Right ventricle myocardium superior (tissue), 1 donor: ENCODE results near the gene POLR1A. TPM values are rescaled to one million over a fixed set of nuclear protein-coding genes. Genes with fewer than 3 reads are reported as not detected.

Experiments used
- ATAC-seq: fragments of 200-7000 bp; cut with Tn5 transposase; one replicate; pipeline ENCODE4 v1.9.1; 2020; ENCODE audit warnings: mild to moderate bottlenecking; ENCODE audit not compliant: poor library complexity
- DNase-seq: peaks from one replicate; pipeline ENCODE4 v3.0.0-alpha.2; 2020
- intact Hi-C: fragments of 100-400 bp; cut with DNase I; formaldehyde crosslinking; loops from one replicate; pipeline ENCODE4 v1.11.2; 2022
- total RNA-seq: library from RNA; stranded (reverse); fragmentation: NEBNext Ultra II Directional; extraction: Animal tissue kit (Norgen Biotek cat#: 25700); gene quantifications from one replicate; pipeline ENCODE4 v1.2.1, GENCODE V29; 2021
- donor health status: DM: no; HTN: yes; CAD: no; lungs with severe emphysema.

POLR1A gene
- total RNA-seq, 1 donor from 2014 or later: 13.4 TPM

DNA sequence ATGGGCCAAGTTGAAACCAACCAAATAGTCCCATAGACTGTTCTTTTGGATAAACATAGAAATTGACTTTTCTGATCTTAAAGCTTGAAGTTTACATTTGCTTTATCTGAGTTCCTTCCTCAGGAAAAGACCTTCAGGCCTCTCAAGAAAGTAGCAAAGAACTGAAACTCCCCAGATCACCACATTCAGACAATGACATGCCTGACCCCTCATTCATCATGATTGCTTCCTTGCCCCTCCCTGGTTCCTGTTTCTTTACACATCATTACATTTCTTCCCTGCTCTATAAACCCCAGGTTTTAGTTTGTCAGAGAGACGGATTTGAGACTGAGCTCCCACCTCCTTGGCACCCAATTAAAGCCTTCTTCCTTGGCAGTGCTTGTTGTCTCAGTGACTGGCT lies 133.3 kb downstream of the POLR1A start:
- no peak for ATAC-seq
- DNase-seq: no peak
- intact Hi-C loops: no loop called here

- ATAC-seq (no peak), DNase-seq (no peak)
- intact Hi-C loops: no loop called here
Observed at GRCh38 chr2:85971366-85971765, 134.3 kb downstream of the POLR1A start.

Other genes starting within 250 kb of the POLR1A start
- 5.0 TPM for gene ST3GAL5, start 216.9 kb downstream of the POLR1A start, total RNA-seq
- gene PTCD3, start 349 bp upstream of the POLR1A start, total RNA-seq: 134 TPM
- gene IMMT, start 89.6 kb upstream of the POLR1A start, total RNA-seq: 301 TPM
- gene MRPL35, start 93.6 kb upstream of the POLR1A start, total RNA-seq: 86.5 TPM
- gene REEP1, start 231.7 kb upstream of the POLR1A start, total RNA-seq: 21.5 TPM